Measurements from ENCODE around the gene APOBEC4.

Gene APOBEC4

GRCh38 chr1:183602510-183602909 is 50.6 kb downstream of the APOBEC4 start:
- no peak for DNase-seq (ENCODE audit: low spot score)

DNA sequence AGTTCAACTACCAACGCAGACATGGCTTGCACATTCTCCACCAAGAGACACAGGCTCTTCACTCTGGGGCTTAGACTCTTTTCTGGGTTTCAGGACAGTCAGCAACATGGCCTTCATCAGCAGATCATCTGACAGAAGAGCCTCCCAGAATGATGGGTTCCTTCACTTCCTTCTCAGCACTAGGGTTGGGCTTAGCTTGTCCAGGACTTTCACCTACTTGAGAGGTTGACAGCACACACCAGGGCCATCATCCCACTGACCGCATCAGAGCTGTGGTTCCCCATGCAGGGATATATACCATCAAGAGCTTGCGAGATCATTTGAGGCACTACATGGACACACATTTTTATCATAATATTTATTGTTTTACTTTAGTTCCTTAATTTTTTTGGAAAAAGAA is 52.5 kb downstream of the APOBEC4 start:
- no peak for DNase-seq (ENCODE audit: low spot score)

- no peak for DNase-seq (ENCODE audit: low spot score)
Observed at GRCh38 chr1:183600136-183600535, 53.0 kb downstream of the APOBEC4 start.

DNA sequence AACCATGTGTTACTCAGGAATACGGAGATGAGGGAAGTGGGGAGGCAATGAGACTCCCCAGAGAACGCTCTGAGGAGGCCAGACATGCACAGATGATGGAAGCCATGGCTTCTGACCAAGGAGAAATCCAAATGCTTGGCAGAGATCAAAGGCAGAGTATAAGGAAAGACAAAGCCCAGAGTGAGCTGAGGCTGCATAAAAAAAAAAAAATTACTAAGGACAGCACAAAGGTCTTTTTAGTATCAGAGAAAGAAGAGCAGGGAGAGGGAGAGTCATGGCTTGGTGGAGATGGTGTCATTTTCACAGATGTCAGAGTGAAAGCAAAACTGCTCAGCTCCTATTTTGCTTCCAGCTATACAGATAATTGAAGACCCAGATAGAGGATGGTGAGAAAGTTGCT is 54.7 kb downstream of the APOBEC4 start:
- DNase-seq (ENCODE audit: low spot score) = no peak

- DNase-seq (ENCODE audit: low spot score) = no peak
Observed at GRCh38 chr1:183597656-183598347, 55.3 kb downstream of the APOBEC4 start.

DNA sequence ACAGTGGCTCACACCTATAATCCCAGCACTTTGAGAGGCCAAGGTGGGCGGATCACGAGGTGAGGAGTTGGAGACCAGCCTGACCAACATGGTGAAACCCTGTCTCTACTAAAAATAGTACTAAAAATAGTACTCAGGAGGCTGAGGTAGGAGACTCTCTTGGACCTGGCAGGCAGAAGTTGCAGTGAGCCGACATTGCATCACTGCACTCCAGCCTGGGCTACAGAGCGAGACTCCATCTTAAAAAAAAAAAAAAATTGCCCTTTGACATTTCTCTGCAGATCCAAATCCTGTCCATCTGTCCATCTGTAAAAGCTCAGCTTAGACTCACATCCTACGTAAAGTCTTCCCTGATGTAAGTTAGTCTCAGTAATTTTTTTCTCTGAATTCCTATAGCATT is 56.6 kb downstream of the APOBEC4 start:
- DNase-seq (ENCODE audit: low spot score) = no peak
